MM.1S (cell line): ENCODE data around the gene FOXO1.

Experiments
- EZH2phosphoT487 ChIP-seq: fragments of 300-600 bp; sonication (generic); IDR thresholded peaks from 2 replicates; pipeline ENCODE4 v1.6.1; 2018; ENCODE audit warnings: antibody characterized with exemption, low read length
- TF ChIP-seq, protein P1 (sequence below): fragments of 300-600 bp; sonication (generic); IDR thresholded peaks from 2 replicates; pipeline ENCODE4 v1.5.1; 2016; ENCODE audit warnings: antibody characterized with exemption, low read length, mixed read lengths

DNA sequence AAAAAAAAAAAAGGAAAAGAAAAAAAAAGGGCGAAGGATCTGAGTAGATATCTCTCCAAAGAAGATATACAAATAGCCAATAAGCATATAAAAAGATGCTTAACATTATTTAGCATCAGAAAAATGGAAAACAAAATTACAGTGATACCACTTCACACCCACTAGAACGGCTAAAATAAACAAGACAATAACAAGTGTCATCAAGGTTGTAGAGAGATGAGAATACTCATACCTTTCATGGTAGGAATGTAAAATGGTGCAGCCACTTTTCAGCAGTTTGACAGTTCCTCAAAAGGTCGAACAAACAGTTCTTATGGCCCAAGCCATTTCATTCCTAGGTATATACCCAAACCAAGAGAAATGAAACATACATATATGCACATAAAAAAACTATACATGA, 33.5 kb downstream of the FOXO1 start:
- TF ChIP-seq, protein P1, sequence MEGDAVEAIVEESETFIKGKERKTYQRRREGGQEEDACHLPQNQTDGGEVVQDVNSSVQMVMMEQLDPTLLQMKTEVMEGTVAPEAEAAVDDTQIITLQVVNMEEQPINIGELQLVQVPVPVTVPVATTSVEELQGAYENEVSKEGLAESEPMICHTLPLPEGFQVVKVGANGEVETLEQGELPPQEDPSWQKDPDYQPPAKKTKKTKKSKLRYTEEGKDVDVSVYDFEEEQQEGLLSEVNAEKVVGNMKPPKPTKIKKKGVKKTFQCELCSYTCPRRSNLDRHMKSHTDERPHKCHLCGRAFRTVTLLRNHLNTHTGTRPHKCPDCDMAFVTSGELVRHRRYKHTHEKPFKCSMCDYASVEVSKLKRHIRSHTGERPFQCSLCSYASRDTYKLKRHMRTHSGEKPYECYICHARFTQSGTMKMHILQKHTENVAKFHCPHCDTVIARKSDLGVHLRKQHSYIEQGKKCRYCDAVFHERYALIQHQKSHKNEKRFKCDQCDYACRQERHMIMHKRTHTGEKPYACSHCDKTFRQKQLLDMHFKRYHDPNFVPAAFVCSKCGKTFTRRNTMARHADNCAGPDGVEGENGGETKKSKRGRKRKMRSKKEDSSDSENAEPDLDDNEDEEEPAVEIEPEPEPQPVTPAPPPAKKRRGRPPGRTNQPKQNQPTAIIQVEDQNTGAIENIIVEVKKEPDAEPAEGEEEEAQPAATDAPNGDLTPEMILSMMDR, result no peak
- no peak for TF ChIP-seq EZH2phosphoT487
